ENCODE results near the gene CEP72.

The CEP72 gene

DNA sequence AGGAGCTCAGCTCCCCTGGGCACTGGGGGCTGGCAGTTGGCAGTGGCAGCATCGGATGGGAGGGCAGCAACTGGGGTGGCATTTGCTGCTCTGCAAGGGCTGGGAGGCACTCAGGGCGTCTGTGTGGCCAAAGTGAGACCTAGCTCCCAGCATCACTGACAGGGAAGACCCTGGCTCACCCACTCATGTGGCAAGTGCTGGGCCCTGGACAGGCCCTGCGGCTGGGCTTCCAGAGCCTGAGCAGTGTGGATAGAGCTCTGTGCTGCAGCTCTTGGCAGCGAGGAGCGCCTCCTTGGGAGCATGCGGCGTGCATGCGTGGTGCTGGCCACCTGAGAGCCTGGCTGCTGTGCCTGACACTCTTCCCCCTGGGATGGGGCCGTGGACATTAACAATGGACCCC is 10.2 kb downstream of the CEP72 start:
- Histone ChIP-seq H3K27me3 (ENCODE audit: control insufficient read depth in 3 of 3, insufficient read depth in 3 of 3, low read depth in 1 of 3, low read length in 3 of 3) (no peaks in the 10 kb centered on the region), H3K14ac (ENCODE audit: low read length) (no peak overlapping the region), H3K4me3 (ENCODE audit: low read length in 2 of 2) (no peak overlapping the region), H3K9me3 (replicated peaks in 1 of 2; ENCODE audit: control insufficient read depth in 2 of 2, insufficient read depth in 1 of 2, low read depth in 1 of 2, low read length in 2 of 2) (no peaks in the 10 kb centered on the region), H3K4me1 (ENCODE audit: control insufficient read depth in 2 of 2, insufficient read depth in 1 of 2, low read depth in 1 of 2, low read length in 2 of 2) (peaks cover 0 to 1% of the 10 kb centered on the region in 2 donors), H3K18ac (ENCODE audit: low read length) (no peak overlapping the region), H2BK5ac (ENCODE audit: low read length) (no peak overlapping the region), H2BK120ac (ENCODE audit: low read depth, low read length) (no peak overlapping the region), H4K91ac (ENCODE audit: low read depth, low read length, poor library complexity) (no peak overlapping the region), H4K8ac (ENCODE audit: low read depth, low read length) (no peak overlapping the region), H2BK15ac (ENCODE audit: low read length) (no peak overlapping the region), H2AFZ (ENCODE audit: low read length) (no peak overlapping the region), H2AK5ac (ENCODE audit: low read depth, low read length) (no peak overlapping the region), H3K79me1 (ENCODE audit: low read depth, low read length) (peaks cover 4% of the 10 kb centered on the region), H3K9ac (ENCODE audit: low read depth, low read length, poor library complexity) (no peak overlapping the region), H3K27ac (replicated peaks; ENCODE audit: low read length) (no peak overlapping the region), H3K4me2 (ENCODE audit: insufficient read depth, low read length, poor library complexity, severe bottlenecking) (no peak overlapping the region), H3K23ac (ENCODE audit: low read depth, low read length, poor library complexity) (peak overlapping the region; percentile 11), H2BK12ac (ENCODE audit: low read length) (no peak overlapping the region), H3K36me3 (replicated peaks in 1 of 2; ENCODE audit: control insufficient read depth in 2 of 2, insufficient read depth in 2 of 2, low read length in 2 of 2) (peaks cover 62 to 98% of the 10 kb centered on the region in 2 donors), H3K4ac (ENCODE audit: low read length) (no peak overlapping the region)
- WGBS, 2 donors (ENCODE audit: extremely low coverage in 2 of 2, insufficient read length in 2 of 2, insufficient replicate concordance in 1 of 2) = no CpG with 5 or more reads among the region's 9 CpGs
- no peak for DNase-seq (ENCODE audit: low spot score)

DNA sequence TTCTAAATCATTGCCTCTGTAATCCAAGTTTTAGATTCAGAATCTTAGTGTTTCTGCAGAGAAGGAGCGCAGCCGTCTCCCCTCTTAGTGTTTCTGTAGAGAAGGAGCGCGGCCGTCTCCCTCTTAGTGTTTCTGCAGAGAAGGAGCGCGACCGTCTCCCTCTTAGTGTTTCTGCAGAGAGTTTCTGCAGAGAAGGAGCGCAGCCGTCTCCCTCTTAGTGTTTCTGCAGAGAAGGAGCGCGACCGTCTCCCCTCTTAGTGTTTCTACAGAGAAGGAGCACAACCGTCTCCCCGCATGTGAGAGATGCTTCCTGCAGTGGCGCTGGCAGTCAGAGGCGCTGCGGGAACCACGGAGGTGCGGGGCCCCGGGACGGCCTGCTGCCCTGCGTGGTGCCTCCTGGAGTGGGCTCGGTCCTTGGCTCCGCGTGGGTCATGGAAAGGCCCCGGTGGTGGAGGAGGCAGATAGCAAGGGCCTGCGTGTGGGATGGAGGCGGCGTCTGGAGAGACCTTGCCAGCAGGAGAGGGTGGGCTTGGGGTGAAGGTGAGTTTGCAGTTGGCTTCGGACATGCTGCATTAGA is 10.9 kb downstream of the CEP72 start:
- H3K9me3 ChIP-seq (replicated peaks in 1 of 2; ENCODE audit: control insufficient read depth in 2 of 2, insufficient read depth in 1 of 2, low read depth in 1 of 2, low read length in 2 of 2) = peaks cover 0 to 3% of the 10 kb centered on the region in 2 donors
- no peak overlapping the region for H3K4me2 ChIP-seq (ENCODE audit: insufficient read depth, low read length, poor library complexity, severe bottlenecking)
- no peak overlapping the region for H3K18ac ChIP-seq (ENCODE audit: low read length)
- H2AFZ ChIP-seq (ENCODE audit: low read length) = no peak overlapping the region
- no peak overlapping the region for H4K8ac ChIP-seq (ENCODE audit: low read depth, low read length)
- no peak overlapping the region for H2AK5ac ChIP-seq (ENCODE audit: low read depth, low read length)
- no peak overlapping the region for H2BK12ac ChIP-seq (ENCODE audit: low read length)
- peak overlapping the region; percentile 59 for H3K23ac ChIP-seq (ENCODE audit: low read depth, low read length, poor library complexity)
- H3K4me1 ChIP-seq (ENCODE audit: control insufficient read depth in 2 of 2, insufficient read depth in 1 of 2, low read depth in 1 of 2, low read length in 2 of 2) = no peaks in the 10 kb centered on the region
- H3K4ac ChIP-seq (ENCODE audit: low read length) = no peak overlapping the region
- peaks cover 65 to 99% of the 10 kb centered on the region in 2 donors for H3K36me3 ChIP-seq (replicated peaks in 1 of 2; ENCODE audit: control insufficient read depth in 2 of 2, insufficient read depth in 2 of 2, low read length in 2 of 2)
- no CpG with 5 or more reads among the region's 31 CpGs for WGBS, 2 donors (ENCODE audit: extremely low coverage in 2 of 2, insufficient read length in 2 of 2, insufficient replicate concordance in 1 of 2)
- peaks cover 4% of the 10 kb centered on the region for H3K79me1 ChIP-seq (ENCODE audit: low read depth, low read length)
- no peak overlapping the region for H3K9ac ChIP-seq (ENCODE audit: low read depth, low read length, poor library complexity)
- no peak overlapping the region for H3K4me3 ChIP-seq (ENCODE audit: low read length in 2 of 2)
- H3K27ac ChIP-seq (replicated peaks; ENCODE audit: low read length) = no peak overlapping the region
- no peak overlapping the region for H2BK15ac ChIP-seq (ENCODE audit: low read length)
- no peak overlapping the region for H3K14ac ChIP-seq (ENCODE audit: low read length)
- H2BK120ac ChIP-seq (ENCODE audit: low read depth, low read length) = no peak overlapping the region
- H4K91ac ChIP-seq (ENCODE audit: low read depth, low read length, poor library complexity) = peak overlapping the region; percentile 48
- H3K27me3 ChIP-seq (ENCODE audit: control insufficient read depth in 3 of 3, insufficient read depth in 3 of 3, low read depth in 1 of 3, low read length in 3 of 3) = no peaks in the 10 kb centered on the region
- no peak for DNase-seq (ENCODE audit: low spot score)
- no peak overlapping the region for H2BK5ac ChIP-seq (ENCODE audit: low read length)

DNA sequence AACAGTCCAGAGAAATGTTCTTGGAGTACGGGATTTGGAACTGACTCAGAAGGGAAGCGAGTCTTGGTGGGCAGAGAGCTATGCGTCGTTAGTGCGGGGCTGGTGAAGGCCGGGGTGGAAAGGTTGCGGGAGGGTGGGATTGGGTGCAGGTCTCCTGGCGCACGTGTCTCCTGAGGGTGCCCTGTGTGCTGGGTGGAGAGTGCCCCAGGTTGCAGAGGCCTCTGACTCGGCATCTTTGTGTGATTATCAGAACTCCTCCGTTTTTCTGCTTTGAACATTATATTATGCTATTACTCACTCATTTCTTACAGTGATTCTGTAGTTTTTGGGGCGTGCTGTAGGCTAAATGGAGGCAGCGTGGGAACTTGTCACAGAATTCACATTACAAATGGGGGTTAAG is 11.4 kb downstream of the CEP72 start:
- H2BK15ac ChIP-seq (ENCODE audit: low read length) = no peak overlapping the region
- no peak overlapping the region for H2AK5ac ChIP-seq (ENCODE audit: low read depth, low read length)
- H3K9ac ChIP-seq (ENCODE audit: low read depth, low read length, poor library complexity) = no peak overlapping the region
- no peak overlapping the region for H3K4me3 ChIP-seq (ENCODE audit: low read length in 2 of 2)
- no peak overlapping the region for H2AFZ ChIP-seq (ENCODE audit: low read length)
- no peak overlapping the region for H4K91ac ChIP-seq (ENCODE audit: low read depth, low read length, poor library complexity)
- H3K4me2 ChIP-seq (ENCODE audit: insufficient read depth, low read length, poor library complexity, severe bottlenecking) = no peak overlapping the region
- peaks cover 67 to 97% of the 10 kb centered on the region in 2 donors for H3K36me3 ChIP-seq (replicated peaks in 1 of 2; ENCODE audit: control insufficient read depth in 2 of 2, insufficient read depth in 2 of 2, low read length in 2 of 2)
- no CpG with 5 or more reads among the region's 13 CpGs for whole genome bisulfite sequencing, 2 donors (ENCODE audit: extremely low coverage in 2 of 2, insufficient read length in 2 of 2, insufficient replicate concordance in 1 of 2)
- no peak overlapping the region for H2BK120ac ChIP-seq (ENCODE audit: low read depth, low read length)
- no peak overlapping the region for H2BK5ac ChIP-seq (ENCODE audit: low read length)
- no peak overlapping the region for H3K23ac ChIP-seq (ENCODE audit: low read depth, low read length, poor library complexity)
- no peaks in the 10 kb centered on the region for H3K4me1 ChIP-seq (ENCODE audit: control insufficient read depth in 2 of 2, insufficient read depth in 1 of 2, low read depth in 1 of 2, low read length in 2 of 2)
- H3K18ac ChIP-seq (ENCODE audit: low read length) = no peak overlapping the region
- H2BK12ac ChIP-seq (ENCODE audit: low read length) = no peak overlapping the region
- H3K4ac ChIP-seq (ENCODE audit: low read length) = no peak overlapping the region
- no peak overlapping the region for H4K8ac ChIP-seq (ENCODE audit: low read depth, low read length)
- DNase-seq (ENCODE audit: low spot score) = no peak
- H3K14ac ChIP-seq (ENCODE audit: low read length) = no peak overlapping the region
- no peak overlapping the region for H3K27ac ChIP-seq (replicated peaks; ENCODE audit: low read length)
- peaks cover 4% of the 10 kb centered on the region for H3K79me1 ChIP-seq (ENCODE audit: low read depth, low read length)
- peaks cover 0 to 4% of the 10 kb centered on the region in 2 donors for H3K9me3 ChIP-seq (replicated peaks in 1 of 2; ENCODE audit: control insufficient read depth in 2 of 2, insufficient read depth in 1 of 2, low read depth in 1 of 2, low read length in 2 of 2)
- H3K27me3 ChIP-seq (ENCODE audit: control insufficient read depth in 3 of 3, insufficient read depth in 3 of 3, low read depth in 1 of 3, low read length in 3 of 3) = no peaks in the 10 kb centered on the region

- peak overlapping the region; percentile 17 for H4K8ac ChIP-seq (ENCODE audit: low read depth, low read length)
- peak overlapping the region; percentile 20 for H3K23ac ChIP-seq (ENCODE audit: low read depth, low read length, poor library complexity)
- H2BK120ac ChIP-seq (ENCODE audit: low read depth, low read length) = no peak overlapping the region
- H3K36me3 ChIP-seq (replicated peaks in 1 of 2; ENCODE audit: control insufficient read depth in 2 of 2, insufficient read depth in 2 of 2, low read length in 2 of 2) = peaks cover 69 to 96% of the 10 kb centered on the region in 2 donors
- no peak overlapping the region for H2AK5ac ChIP-seq (ENCODE audit: low read depth, low read length)
- no peak overlapping the region for H3K4me2 ChIP-seq (ENCODE audit: insufficient read depth, low read length, poor library complexity, severe bottlenecking)
- H2BK5ac ChIP-seq (ENCODE audit: low read length) = peak overlapping the region; percentile 39
- H3K18ac ChIP-seq (ENCODE audit: low read length) = no peak overlapping the region
- H3K79me1 ChIP-seq (ENCODE audit: low read depth, low read length) = peaks cover 4% of the 10 kb centered on the region
- peaks cover 0 to 6% of the 10 kb centered on the region in 2 donors for H3K9me3 ChIP-seq (replicated peaks in 1 of 2; ENCODE audit: control insufficient read depth in 2 of 2, insufficient read depth in 1 of 2, low read depth in 1 of 2, low read length in 2 of 2)
- no peak overlapping the region for H3K9ac ChIP-seq (ENCODE audit: low read depth, low read length, poor library complexity)
- H3K4ac ChIP-seq (ENCODE audit: low read length) = no peak overlapping the region
- H2AFZ ChIP-seq (ENCODE audit: low read length) = no peak overlapping the region
- H2BK15ac ChIP-seq (ENCODE audit: low read length) = no peak overlapping the region
- no CpG with 5 or more reads among the region's 38 CpGs for WGBS, 2 donors (ENCODE audit: extremely low coverage in 2 of 2, insufficient read length in 2 of 2, insufficient replicate concordance in 1 of 2)
- H3K27ac ChIP-seq (replicated peaks; ENCODE audit: low read length) = no peak overlapping the region
- H3K4me3 ChIP-seq (ENCODE audit: low read length in 2 of 2) = no peak overlapping the region
- no peak for DNase-seq (ENCODE audit: low spot score)
- no peak overlapping the region for H2BK12ac ChIP-seq (ENCODE audit: low read length)
- no peaks in the 10 kb centered on the region for H3K27me3 ChIP-seq (ENCODE audit: control insufficient read depth in 3 of 3, insufficient read depth in 3 of 3, low read depth in 1 of 3, low read length in 3 of 3)
- H4K91ac ChIP-seq (ENCODE audit: low read depth, low read length, poor library complexity) = no peak overlapping the region
- no peaks in the 10 kb centered on the region for H3K4me1 ChIP-seq (ENCODE audit: control insufficient read depth in 2 of 2, insufficient read depth in 1 of 2, low read depth in 1 of 2, low read length in 2 of 2)
- H3K14ac ChIP-seq (ENCODE audit: low read length) = no peak overlapping the region
These were observed 12.2 kb downstream of the CEP72 start for GRCh38 chr5:624118-624950.
